Spinal cord (tissue), 10 donors: ENCODE results near the gene PHLPP1. TPM values are rescaled to one million over a fixed set of nuclear protein-coding genes. Genes with fewer than 3 reads are reported as not detected.
A peak's percentile ranks its signal among the peaks of the same experiment; 100 is the strongest.

ENCODE experiments used
- DNase-seq, 6 donors: peaks; one replicate each; pipeline versions ENCODE4 v3.0.0 to v3.0.0-alpha.2; 2013 to 2015; ENCODE audit warnings: low spot score in 6 of 6, low read depth in 4 of 6
- H3K27ac ChIP-seq: one replicate; pipeline ENCODE4 v1.5.1; 2013; ENCODE audit warnings: low read depth, low read length, control low read depth
- H3K27me3 ChIP-seq: one replicate; pipeline ENCODE4 v1.6.1; 2013; ENCODE audit warnings: low read length; ENCODE audit not compliant: control insufficient read depth, insufficient read depth
- H3K36me3 ChIP-seq: one replicate; pipeline ENCODE4 v1.6.1; 2013; ENCODE audit warnings: low read length; ENCODE audit not compliant: control insufficient read depth, insufficient read depth
- H3K4me1 ChIP-seq: one replicate; pipeline ENCODE4 v1.6.1; 2013; ENCODE audit warnings: low read length; ENCODE audit not compliant: control insufficient read depth, insufficient read depth
- H3K4me3 ChIP-seq: one replicate; pipeline ENCODE4 v1.5.1; 2013; ENCODE audit warnings: low read depth, low read length, control low read depth
- H3K9me3 ChIP-seq: one replicate; pipeline ENCODE4 v1.6.1; 2013; ENCODE audit warnings: low read length; ENCODE audit not compliant: control insufficient read depth, insufficient read depth
- WGBS: methylation state at CpG from one replicate; pipeline ENCODE4 v1.1.5; 2013; ENCODE audit warnings: missing lambda C conversion rate; ENCODE audit not compliant: insufficient coverage; 5-methylcytosine and 5-hydroxymethylcytosine counted together
- polyA plus RNA-seq, 2 donors: library from polyadenylated mRNA; unstranded; fragments of 120-200 nt; gene quantifications; one replicate each; pipeline ENCODE4 v1.2.1, GENCODE V29; 2013; ENCODE audit not compliant: insufficient read length in 2 of 2
- total RNA-seq, 2 donors: library from RNA; depleted of rRNA in 1 of 2; stranded (reverse); fragments of 120-200 nt in 1 of 2; fragments of >200 nt in 1 of 2; gene quantifications; one replicate each; pipeline versions ENCODE4 v1.2.3 to v1.2.4, GENCODE V29; 2013 to 2014
- donor health status: healthy.

Gene PHLPP1
- total and polyA plus RNA-seq, 4 donors = 31.9 to 62.2 (median 47.5) TPM

GRCh38 chr18:62777814-62778213, 62.5 kb downstream of the PHLPP1 start:
- Histone ChIP-seq H3K27ac (no peak overlapping the region), H3K9me3 (no peaks in the 10 kb centered on the region), H3K4me3 (no peak overlapping the region), H3K4me1 (peaks cover 7% of the 10 kb centered on the region), H3K27me3 (no peaks in the 10 kb centered on the region), H3K36me3 (no peaks in the 10 kb centered on the region)
- no peak for DNase-seq
- WGBS = no CpG with 5 or more reads among the region's 1 CpG

GRCh38 chr18:62778976-62779869, 63.9 kb downstream of the PHLPP1 start:
- H3K4me3 ChIP-seq = no peak overlapping the region
- H3K27ac ChIP-seq = no peak overlapping the region

GRCh38 chr18:62781262-62781661, 65.9 kb downstream of the PHLPP1 start:
- no peak overlapping the region for H3K27ac ChIP-seq
- 85% methylated on average over 2 of the region's 3 CpGs for WGBS
- no peak for DNase-seq
- H3K9me3 ChIP-seq = no peaks in the 10 kb centered on the region
- no peaks in the 10 kb centered on the region for H3K36me3 ChIP-seq
- H3K27me3 ChIP-seq = no peaks in the 10 kb centered on the region
- H3K4me3 ChIP-seq = no peak overlapping the region
- H3K4me1 ChIP-seq = peaks cover 3% of the 10 kb centered on the region

More at GRCh38 chr18:62778976-62779869, 63.9 kb downstream of the PHLPP1 start:
- WGBS = 86% methylated on average over 1 of the region's 6 CpGs
- Histone ChIP-seq H3K9me3 (no peaks in the 10 kb centered on the region), H3K36me3 (no peaks in the 10 kb centered on the region), H3K4me1 (peaks cover 7% of the 10 kb centered on the region), H3K27me3 (no peaks in the 10 kb centered on the region)
- DNase-seq = no peak

GRCh38 chr18:62781893-62782292, 66.6 kb downstream of the PHLPP1 start:
- no peak for DNase-seq
- no peak overlapping the region for H3K27ac ChIP-seq
- no peak overlapping the region for H3K4me3 ChIP-seq
- H3K36me3 ChIP-seq = no peaks in the 10 kb centered on the region
- no CpG with 5 or more reads among the region's 2 CpGs for WGBS
- peaks cover 3% of the 10 kb centered on the region for H3K4me1 ChIP-seq
- no peaks in the 10 kb centered on the region for H3K27me3 ChIP-seq
- H3K9me3 ChIP-seq = no peaks in the 10 kb centered on the region

GRCh38 chr18:62784338-62784965, 69.1 kb downstream of the PHLPP1 start:
- H3K27ac ChIP-seq = peak overlapping the region; percentile 12
- H3K9me3 ChIP-seq = no peaks in the 10 kb centered on the region
- no peaks in the 10 kb centered on the region for H3K36me3 ChIP-seq
- peaks cover 6% of the 10 kb centered on the region for H3K4me1 ChIP-seq
- no CpG with 5 or more reads among the region's 4 CpGs for WGBS
- no peaks in the 10 kb centered on the region for H3K27me3 ChIP-seq
- no peak for DNase-seq
- no peak overlapping the region for H3K4me3 ChIP-seq

- H3K27me3 ChIP-seq = no peaks in the 10 kb centered on the region
- H3K36me3 ChIP-seq = no peaks in the 10 kb centered on the region
- H3K4me1 ChIP-seq = peaks cover 8% of the 10 kb centered on the region
- DNase-seq = peak in 4 of 6 donors; percentile 36 to 91 (median 64)
- H3K4me3 ChIP-seq = no peak overlapping the region
- H3K27ac ChIP-seq = peak overlapping the region; percentile 12
- 0% methylated on average over 1 of the region's 3 CpGs for WGBS
- no peaks in the 10 kb centered on the region for H3K9me3 ChIP-seq
These were observed 69.6 kb downstream of the PHLPP1 start for GRCh38 chr18:62784966-62785413.

- no peak for DNase-seq
- Histone ChIP-seq H3K27ac (peak overlapping the region; percentile 7), H3K4me3 (no peak overlapping the region), H3K27me3 (no peaks in the 10 kb centered on the region), H3K4me1 (peaks cover 13% of the 10 kb centered on the region), H3K9me3 (no peaks in the 10 kb centered on the region), H3K36me3 (no peaks in the 10 kb centered on the region)
- WGBS = no CpG with 5 or more reads among the region's 3 CpGs
These were observed 71.3 kb downstream of the PHLPP1 start for GRCh38 chr18:62786689-62787088.

GRCh38 chr18:62788111-62788510, 72.8 kb downstream of the PHLPP1 start:
- no peak overlapping the region for H3K4me3 ChIP-seq
- H3K27me3 ChIP-seq = no peaks in the 10 kb centered on the region
- no peak overlapping the region for H3K27ac ChIP-seq
- DNase-seq = peak in 1 of 6 donors; percentile 34
- peaks cover 16% of the 10 kb centered on the region for H3K4me1 ChIP-seq
- WGBS = 58% methylated on average over 2 of the region's 3 CpGs
- H3K9me3 ChIP-seq = no peaks in the 10 kb centered on the region
- H3K36me3 ChIP-seq = no peaks in the 10 kb centered on the region

GRCh38 chr18:62788876-62789275, 73.5 kb downstream of the PHLPP1 start:
- Histone ChIP-seq H3K36me3 (no peaks in the 10 kb centered on the region), H3K9me3 (no peaks in the 10 kb centered on the region), H3K27ac (no peak overlapping the region), H3K4me3 (no peak overlapping the region), H3K27me3 (no peaks in the 10 kb centered on the region), H3K4me1 (peaks cover 16% of the 10 kb centered on the region)
- WGBS = no CpG with 5 or more reads among the region's 3 CpGs
- DNase-seq = peak in 2 of 6 donors; percentile 46 to 84
